Activated T-helper 1 cell treated with anti-CD3 and anti-CD28 coated beads, Interleukin-12 subunit alpha, Interleukin-12 subunit beta, Interleukin-2, Interleukin-4 antibody, amounts not matched to agents 30 ng/mL and 10 ng/mL and 1 ng/mL, durations not matched to agents 14 hours and 24 hours and 36 hours (primary cell): ENCODE results near the gene CISH. TPM values are rescaled to one million over a fixed set of nuclear protein-coding genes. Genes with fewer than 3 reads are reported as not detected.

Source experiments
- DNase-seq: peaks from one replicate; pipeline ENCODE4 v3.0.0; 2021; ENCODE audit warnings: low spot score
- H3K27ac Mint-ChIP-seq: one replicate; pipeline ENCODE4 v1.8.0; 2021; ENCODE audit warnings: mild to moderate bottlenecking, mixed read lengths
- H3K27me3 Mint-ChIP-seq: one replicate; pipeline ENCODE4 v1.8.0; 2022; ENCODE audit warnings: mild to moderate bottlenecking, moderate library complexity, mixed read lengths; ENCODE audit not compliant: insufficient read depth
- H3K36me3 Mint-ChIP-seq: one replicate; pipeline ENCODE4 v1.8.0; 2021; ENCODE audit warnings: low read depth, mixed read lengths
- H3K4me1 Mint-ChIP-seq: one replicate; pipeline ENCODE4 v1.8.0; 2021; ENCODE audit warnings: low read depth, mixed read lengths
- H3K4me3 Mint-ChIP-seq: one replicate; pipeline ENCODE4 v1.8.0; 2021; ENCODE audit warnings: mild to moderate bottlenecking, moderate library complexity, mixed read lengths
- H3K9me3 Mint-ChIP-seq: one replicate; pipeline ENCODE4 v1.8.0; 2021; ENCODE audit warnings: mixed read lengths
- intact Hi-C: fragments of 100-400 bp; cut with micrococcal nuclease; formaldehyde crosslinking; loops from one replicate; pipeline ENCODE4 v1.15.1; 2024
- total RNA-seq: library from RNA; stranded (reverse); gene quantifications from 2 replicates; pipeline ENCODE4 v1.2.3, GENCODE V29; 2022

CISH gene
- total RNA-seq, 1 donor from 2014 or later: 334 TPM

DNA sequence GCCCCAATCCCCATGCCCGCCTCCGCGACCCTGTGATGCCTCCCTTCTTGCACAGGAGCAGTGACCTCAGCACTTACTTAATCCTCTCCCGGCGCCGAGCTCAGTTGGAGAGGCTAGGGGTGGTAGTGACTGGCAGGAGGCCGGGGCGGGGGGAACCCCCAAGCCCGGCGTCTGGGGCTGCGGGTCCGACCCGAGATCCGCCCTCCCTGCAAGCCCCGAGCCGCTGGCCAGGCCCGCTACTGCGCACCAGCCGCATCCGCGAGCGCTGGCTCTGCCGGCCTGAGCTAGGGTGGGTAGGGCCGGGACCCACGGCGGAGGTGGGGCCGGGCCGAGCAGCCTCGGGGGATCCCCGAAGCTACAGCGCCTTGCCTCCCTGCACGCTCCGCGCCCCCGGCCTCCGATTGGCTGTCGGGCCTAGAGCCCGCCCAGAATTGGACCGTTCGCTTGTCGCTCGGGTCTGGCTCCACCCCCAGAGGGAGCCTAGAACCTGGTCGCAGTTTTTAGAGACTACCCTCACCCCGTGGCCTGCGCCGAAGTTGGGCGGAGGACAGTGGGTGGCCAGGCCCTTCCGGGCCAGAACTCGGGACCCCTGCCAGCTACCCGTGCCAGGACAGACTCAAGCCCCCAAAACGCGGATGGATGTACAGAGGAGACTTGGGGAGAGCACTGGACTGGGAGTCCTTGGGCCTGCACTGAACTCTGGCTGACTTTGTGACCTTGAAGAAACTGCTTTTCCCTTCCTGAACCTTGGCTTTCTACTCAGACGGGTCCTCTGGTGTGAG is 44.0 kb downstream of the CISH start, which contains the start of gene C3orf18:
C3orf18 (minus strand) TSS at position 362 of the 782 bp plus-strand sequence. CDS start 2,048 bp downstream, outside the sequence.
- Mint-ChIP-seq H3K27ac (peak within 1 kb of the TSS; percentile 97), H3K4me1 (peaks cover 72% of the 10 kb centered on the region), H3K4me3 (peak within 1 kb of the TSS; percentile 97), H3K36me3 (peaks cover 23% of the 10 kb centered on the region), H3K9me3 (no peaks in the 10 kb centered on the region), H3K27me3 (no peaks in the 10 kb centered on the region)
- intact Hi-C loops: loop anchor here (1.0 to 10.0 kb wide), 7 partner anchors 202 to 1487 kb away; partner anchors contain the start of genes DUSP7, HYAL3, NAA80 and TMEM115
- peak; percentile 96 for DNase-seq

DNA sequence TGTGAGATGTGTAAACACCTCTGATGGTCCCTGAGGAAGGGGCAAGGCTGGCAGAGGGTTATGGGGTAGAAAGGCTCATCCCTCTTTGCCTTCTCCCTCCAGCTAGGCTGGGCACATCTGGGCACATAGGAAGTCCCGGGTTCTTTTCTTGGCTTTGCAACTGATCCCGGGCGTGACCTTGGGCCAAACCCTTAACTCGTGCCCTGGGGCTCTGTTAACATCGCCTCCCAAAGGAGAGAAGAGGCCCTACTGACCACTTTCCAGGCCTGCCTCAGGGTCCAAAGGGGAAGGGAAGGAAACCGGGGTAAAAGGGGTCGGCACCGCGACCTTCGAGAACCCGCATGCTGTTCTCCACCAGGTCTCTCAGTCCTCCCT is 44.6 kb downstream of the CISH start:
- Mint-ChIP-seq H3K4me1 (peaks cover 66% of the 10 kb centered on the region), H3K4me3 (peak overlapping the region; percentile 97), H3K9me3 (no peaks in the 10 kb centered on the region), H3K27ac (no peak overlapping the region), H3K36me3 (peaks cover 23% of the 10 kb centered on the region), H3K27me3 (no peaks in the 10 kb centered on the region)
- intact Hi-C loops: loop anchor here (1.0 to 10.0 kb wide), 7 partner anchors 202 to 1488 kb away; partner anchors contain the start of genes DUSP7, HYAL3, NAA80 and TMEM115
- no peak for DNase-seq

DNA sequence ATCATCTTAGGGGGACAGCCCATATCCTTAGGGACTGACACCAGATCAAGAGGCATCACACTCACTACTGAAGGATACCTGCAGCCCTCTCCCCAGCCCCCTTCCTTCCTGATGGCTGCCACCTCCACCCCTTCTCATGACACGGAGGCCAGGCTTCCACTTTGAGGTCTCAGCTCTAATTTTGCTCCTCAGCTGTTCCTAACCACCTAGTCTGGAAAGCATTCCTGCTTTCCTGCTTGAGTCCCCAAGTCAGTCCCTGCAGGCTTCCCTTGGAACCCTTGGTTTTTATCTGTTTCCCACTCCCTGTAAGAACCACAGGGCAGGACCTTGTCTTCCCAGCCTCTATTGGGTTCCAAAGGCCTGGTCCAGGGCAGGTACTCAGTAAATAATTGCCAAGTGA is 47.3 kb downstream of the CISH start:
- intact Hi-C loops: loop anchor here (10.0 kb wide), 1 partner anchor 1490 kb away; the partner anchor contains the start of gene DUSP7
- H3K27ac Mint-ChIP-seq: peak overlapping the region; percentile 35

DNA sequence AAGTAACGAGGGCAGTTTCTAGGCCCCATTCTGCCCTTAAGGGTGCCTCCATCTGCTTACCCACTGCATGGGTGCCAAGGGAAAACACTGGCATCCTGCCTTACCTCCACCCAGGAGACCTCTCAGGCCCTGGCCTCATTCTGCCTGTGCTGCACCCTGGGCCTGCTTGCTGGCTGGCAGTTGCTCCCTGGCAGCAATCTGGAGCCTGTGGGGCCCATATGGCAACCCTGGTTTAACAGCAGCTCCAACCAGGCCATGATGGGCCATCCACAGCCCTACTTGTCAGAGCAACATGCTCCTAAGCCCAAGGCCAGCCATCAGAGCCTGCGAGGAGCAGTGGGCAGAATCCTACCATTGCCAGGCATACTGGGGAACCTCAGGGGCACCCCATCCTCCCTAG is 47.7 kb downstream of the CISH start:
- Mint-ChIP-seq H3K27ac (no peak overlapping the region), H3K4me1 (peaks cover 45% of the 10 kb centered on the region), H3K9me3 (no peaks in the 10 kb centered on the region), H3K36me3 (peaks cover 10% of the 10 kb centered on the region), H3K4me3 (no peak overlapping the region), H3K27me3 (no peaks in the 10 kb centered on the region)
- no peak for DNase-seq
- intact Hi-C loops: loop anchor here (10.0 kb wide), 1 partner anchor 1491 kb away; the partner anchor contains the start of gene DUSP7

More for the DNA sequence above, 47.3 kb downstream of the CISH start:
- Mint-ChIP-seq H3K9me3 (no peaks in the 10 kb centered on the region), H3K4me3 (no peak overlapping the region), H3K36me3 (peaks cover 10% of the 10 kb centered on the region), H3K27me3 (no peaks in the 10 kb centered on the region), H3K4me1 (peaks cover 45% of the 10 kb centered on the region)
- no peak for DNase-seq

DNA sequence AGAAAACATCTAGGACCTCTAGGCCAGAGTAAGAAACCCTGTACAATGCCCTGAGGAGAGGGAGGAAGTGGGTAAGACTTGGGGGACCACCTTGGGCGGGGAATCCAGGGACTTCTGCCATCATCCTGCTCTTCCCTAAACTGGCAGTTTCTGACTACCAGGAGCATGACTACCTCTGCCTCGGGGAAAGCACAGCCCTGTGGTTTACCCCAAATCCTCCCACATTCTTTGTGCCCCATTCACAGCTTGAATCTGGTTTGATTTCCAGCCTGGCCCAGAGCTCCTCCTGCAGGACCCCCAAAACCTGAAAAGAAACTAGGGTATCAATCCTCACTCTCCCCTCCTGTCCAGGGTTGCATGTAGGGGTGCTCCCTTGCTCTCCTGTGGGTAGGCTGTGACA is 48.7 kb downstream of the CISH start:
- no peak overlapping the region for H3K27ac Mint-ChIP-seq
- intact Hi-C loops: loop anchor here (10.0 kb wide), 1 partner anchor 1492 kb away; the partner anchor contains the start of gene DUSP7

DNA sequence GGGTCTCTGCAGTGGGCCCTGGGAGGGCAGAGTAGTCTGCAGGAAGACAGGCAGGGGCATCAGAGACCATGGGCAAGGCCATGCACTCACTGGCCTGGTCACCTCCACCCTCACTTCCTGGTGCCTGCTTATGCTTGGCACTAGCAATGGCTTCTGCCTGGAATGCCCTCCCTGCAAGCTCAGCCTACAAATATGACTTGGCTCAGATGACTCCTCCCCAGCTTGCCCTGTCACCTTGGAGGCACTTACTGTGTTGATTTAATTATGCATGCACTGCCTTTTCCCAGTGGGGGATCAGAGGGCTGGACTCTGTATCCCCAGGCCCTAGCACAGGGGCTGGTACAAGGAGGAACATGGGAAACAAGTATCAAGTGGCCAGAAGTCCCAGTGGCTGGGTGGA is 51.9 kb downstream of the CISH start:
- Mint-ChIP-seq H3K27ac (no peak overlapping the region), H3K4me3 (no peak overlapping the region), H3K4me1 (peaks cover 14% of the 10 kb centered on the region), H3K27me3 (peaks cover 5% of the 10 kb centered on the region), H3K9me3 (no peaks in the 10 kb centered on the region), H3K36me3 (peaks cover 12% of the 10 kb centered on the region)
- intact Hi-C loops: loop anchor here (10.0 kb wide), 1 partner anchor 1495 kb away; the partner anchor contains the start of gene DUSP7
- no peak for DNase-seq

More for the DNA sequence above, 48.7 kb downstream of the CISH start:
- peaks cover 41% of the 10 kb centered on the region for H3K4me1 Mint-ChIP-seq
- peaks cover 16% of the 10 kb centered on the region for H3K36me3 Mint-ChIP-seq
- no peak overlapping the region for H3K4me3 Mint-ChIP-seq
- H3K27me3 Mint-ChIP-seq: no peaks in the 10 kb centered on the region
- H3K9me3 Mint-ChIP-seq: no peaks in the 10 kb centered on the region
- DNase-seq: no peak

DNA sequence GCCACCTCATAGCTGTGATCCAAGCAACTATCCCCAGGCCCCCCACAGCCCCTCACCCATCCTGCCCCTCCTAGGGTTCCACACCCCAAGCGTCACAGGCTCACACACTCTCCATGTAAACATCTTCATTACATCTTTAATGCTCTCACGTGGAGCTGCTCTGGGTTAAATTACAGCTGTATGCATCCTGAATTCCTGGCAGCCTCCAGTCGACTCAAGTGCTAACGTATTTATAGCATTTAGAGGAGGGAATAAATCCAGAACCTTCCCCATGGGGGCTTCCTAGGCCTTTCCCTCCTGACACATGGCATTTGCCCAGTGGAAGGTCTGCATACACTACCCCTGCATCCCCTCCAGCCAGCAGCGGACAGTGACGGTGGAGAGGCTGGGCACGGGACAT is 53.7 kb downstream of the CISH start:
- Mint-ChIP-seq H3K9me3 (no peaks in the 10 kb centered on the region), H3K36me3 (peaks cover 8% of the 10 kb centered on the region), H3K27me3 (peaks cover 5% of the 10 kb centered on the region), H3K27ac (no peak overlapping the region), H3K4me1 (peaks cover 2% of the 10 kb centered on the region), H3K4me3 (no peak overlapping the region)
- DNase-seq: no peak
- intact Hi-C loops: no loop called here

DNA sequence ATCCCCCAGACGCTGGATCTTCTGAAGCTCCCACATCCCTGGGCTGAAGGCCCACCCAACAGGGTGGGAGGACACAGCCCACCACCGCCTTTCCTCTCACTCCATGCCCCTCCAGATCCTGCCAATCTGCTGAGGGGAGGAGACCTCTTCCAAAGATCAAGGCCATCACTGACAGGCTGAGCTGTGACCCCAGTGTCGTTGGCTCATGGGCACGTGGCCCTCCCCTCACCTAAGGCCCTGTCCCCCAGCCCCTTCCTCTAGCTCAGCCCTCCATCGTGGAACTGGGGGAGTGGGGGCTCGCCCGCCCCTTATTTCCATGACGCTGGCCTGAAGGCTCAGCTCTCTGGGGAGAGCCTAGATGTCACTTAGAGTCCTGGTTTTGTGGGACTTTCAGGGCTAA is 54.5 kb downstream of the CISH start:
- no peaks in the 10 kb centered on the region for H3K4me1 Mint-ChIP-seq
- no peak overlapping the region for H3K4me3 Mint-ChIP-seq
- H3K27ac Mint-ChIP-seq: peak overlapping the region; percentile 7
- H3K36me3 Mint-ChIP-seq: peaks cover 8% of the 10 kb centered on the region
- intact Hi-C loops: no loop called here
- DNase-seq: no peak
- H3K27me3 Mint-ChIP-seq: peaks cover 5% of the 10 kb centered on the region
- H3K9me3 Mint-ChIP-seq: no peaks in the 10 kb centered on the region

Other genes starting within 250 kb of the CISH start
- gene CACNA2D2, start 108.1 kb downstream of the CISH start, total RNA-seq: 0.52 and 0.78 TPM in 2 replicates
- 21.5 and 21.9 TPM in 2 replicates for gene C3orf18, start 44.0 kb downstream of the CISH start, total RNA-seq
- gene HEMK1, start 42.3 kb downstream of the CISH start, total RNA-seq: 54.1 and 58.0 TPM in 2 replicates
- gene MAPKAPK3, start 5.4 kb upstream of the CISH start, total RNA-seq: 191 and 201 TPM in 2 replicates
- 1.5 and 1.6 TPM in 2 replicates for gene DOCK3, start 63.2 kb upstream of the CISH start, total RNA-seq